Measurements from ENCODE around the gene DARS1. TPM values are rescaled to one million over a fixed set of nuclear protein-coding genes. Genes with fewer than 3 reads are reported as not detected.

Gene DARS1
- total RNA-seq, 1 experiment from 2014 or later: 63.0 TPM

DNA sequence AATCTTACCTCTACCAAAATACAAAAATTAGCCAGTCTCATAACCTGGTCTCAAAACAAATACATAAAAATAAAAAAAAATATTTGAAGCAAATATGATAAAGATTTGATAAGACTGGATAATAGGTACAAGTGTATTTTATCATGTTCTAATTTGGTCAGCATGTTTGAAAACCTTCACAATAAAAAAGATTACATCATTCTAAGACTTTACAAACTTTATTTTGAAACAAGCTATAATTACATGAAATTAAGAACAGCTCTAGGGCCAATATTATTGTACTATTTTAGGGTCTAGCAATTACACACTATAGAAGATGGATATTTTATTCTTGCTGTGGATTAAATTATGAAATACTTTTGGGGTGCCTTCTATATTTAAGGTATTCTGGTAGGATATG lies 79.7 kb downstream of the DARS1 start:
- CTCF ChIA-PET: no interaction called here
- no peak overlapping the region for H2AFZ ChIP-seq
- no peaks in the 10 kb centered on the region for H3K27me3 ChIP-seq (ENCODE audit: insufficient read depth, low read depth)
- no peak overlapping the region for H3K4me2 ChIP-seq
- intact Hi-C loops (cut with micrococcal nuclease; ENCODE audit: unreplicated experiment): loop anchor here (10.0 kb wide), 1 partner anchor 911 kb away; no protein-coding TSS in a partner anchor
- no TSS peak for BruUV-seq (replicated peaks)
- H3K79me2 ChIP-seq (ENCODE audit: low read depth): no peaks in the 10 kb centered on the region
- H3K36me3 ChIP-seq (ENCODE audit: low read depth): peaks cover 28% of the 10 kb centered on the region
- TF ChIP-seq, protein P1, sequence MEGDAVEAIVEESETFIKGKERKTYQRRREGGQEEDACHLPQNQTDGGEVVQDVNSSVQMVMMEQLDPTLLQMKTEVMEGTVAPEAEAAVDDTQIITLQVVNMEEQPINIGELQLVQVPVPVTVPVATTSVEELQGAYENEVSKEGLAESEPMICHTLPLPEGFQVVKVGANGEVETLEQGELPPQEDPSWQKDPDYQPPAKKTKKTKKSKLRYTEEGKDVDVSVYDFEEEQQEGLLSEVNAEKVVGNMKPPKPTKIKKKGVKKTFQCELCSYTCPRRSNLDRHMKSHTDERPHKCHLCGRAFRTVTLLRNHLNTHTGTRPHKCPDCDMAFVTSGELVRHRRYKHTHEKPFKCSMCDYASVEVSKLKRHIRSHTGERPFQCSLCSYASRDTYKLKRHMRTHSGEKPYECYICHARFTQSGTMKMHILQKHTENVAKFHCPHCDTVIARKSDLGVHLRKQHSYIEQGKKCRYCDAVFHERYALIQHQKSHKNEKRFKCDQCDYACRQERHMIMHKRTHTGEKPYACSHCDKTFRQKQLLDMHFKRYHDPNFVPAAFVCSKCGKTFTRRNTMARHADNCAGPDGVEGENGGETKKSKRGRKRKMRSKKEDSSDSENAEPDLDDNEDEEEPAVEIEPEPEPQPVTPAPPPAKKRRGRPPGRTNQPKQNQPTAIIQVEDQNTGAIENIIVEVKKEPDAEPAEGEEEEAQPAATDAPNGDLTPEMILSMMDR (conservative IDR thresholded peaks at IDR 0.05): no peak
- no peak for TF ChIP-seq EZH2 (IDR thresholded peaks at IDR 0.05; ENCODE audit: low read depth)
- no peaks in the 10 kb centered on the region for H3K4me1 ChIP-seq (replicated peaks; ENCODE audit: insufficient read depth)
- H3F3A ChIP-seq (ENCODE audit: insufficient read depth, low read depth): 0 out of 2 replicates have a peak, but pooled peaks cover 6% of the 10 kb centered on the region
- H3K4me3 ChIP-seq: no peak overlapping the region
- DNase-seq: no peak
- 0 out of 2 replicates have a peak, but pooled peaks cover 5% of the 10 kb centered on the region for H3K9me2 ChIP-seq (ENCODE audit: insufficient read depth)
- no peaks in the 10 kb centered on the region; the same call in 1 of the 2 replicates for H3K9me3 ChIP-seq (ENCODE audit: insufficient read depth, low read depth)
- POLR2A ChIA-PET (ENCODE audit: unreplicated experiment): interaction anchor here (0.7 kb wide), 1 partner anchor 209 kb away, joined by 5 read pairs; no protein-coding TSS in a partner anchor
- no peak overlapping the region for H3K27ac ChIP-seq
- no peaks in the 10 kb centered on the region for H4K20me1 ChIP-seq (ENCODE audit: insufficient read depth)

DNA sequence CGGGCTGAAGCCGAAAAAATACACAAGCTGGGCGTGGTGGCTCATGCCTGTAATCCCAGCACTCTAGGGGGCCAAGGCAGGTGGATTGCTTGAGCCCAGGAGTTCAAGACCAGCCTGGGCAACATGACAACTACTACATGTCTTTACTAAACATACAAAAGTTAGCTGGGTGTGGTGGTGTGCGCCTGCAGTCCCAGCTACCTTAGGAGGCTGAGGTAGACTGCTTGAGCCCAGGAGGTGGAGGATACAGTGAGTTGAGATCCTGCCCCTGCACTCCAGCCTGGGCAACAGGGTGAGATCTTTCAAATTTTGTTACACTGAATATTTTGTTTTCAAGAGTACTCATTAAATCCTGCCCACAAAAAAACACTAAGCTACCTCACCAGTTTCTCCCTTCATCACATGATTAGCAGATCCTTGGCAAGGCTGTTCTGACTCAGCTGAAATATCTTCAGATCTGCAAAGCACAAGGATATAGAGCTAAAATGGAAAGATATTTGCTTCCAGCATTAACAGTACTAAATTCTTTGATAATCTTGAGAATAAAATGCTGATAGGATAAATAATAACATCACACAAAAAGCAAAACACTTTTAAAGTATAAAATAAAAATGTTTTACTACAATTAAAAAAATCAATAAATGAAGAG lies 81.0 kb downstream of the DARS1 start:
- Histone ChIP-seq H3K27ac (peak overlapping the region; percentile 40), H3K27me3 (ENCODE audit: insufficient read depth, low read depth) (no peaks in the 10 kb centered on the region), H2AFZ (no peak overlapping the region), H4K20me1 (ENCODE audit: insufficient read depth) (no peaks in the 10 kb centered on the region), H3K79me2 (ENCODE audit: low read depth) (no peaks in the 10 kb centered on the region), H3K9me2 (ENCODE audit: insufficient read depth) (0 out of 2 replicates have a peak, but pooled peaks cover 5% of the 10 kb centered on the region), H3K9me3 (ENCODE audit: insufficient read depth, low read depth) (no peaks in the 10 kb centered on the region; the same call in 1 of the 2 replicates), H3K36me3 (ENCODE audit: low read depth) (peaks cover 16% of the 10 kb centered on the region), H3K4me1 (replicated peaks; ENCODE audit: insufficient read depth) (no peaks in the 10 kb centered on the region), H3K4me3 (no peak overlapping the region), H3F3A (ENCODE audit: insufficient read depth, low read depth) (0 out of 2 replicates have a peak, but pooled peaks cover 6% of the 10 kb centered on the region), H3K4me2 (no peak overlapping the region)
- CTCF ChIA-PET: interaction anchor here (0.6 to 0.8 kb wide), 3 partner anchors 9 to 915 kb away, joined by 3 to 6 read pairs (median 5); no protein-coding TSS in a partner anchor
- no TSS peak for BruUV-seq (replicated peaks)
- peak; percentile 3 to 50 for DNase-seq
- TF ChIP-seq, protein P1 (conservative IDR thresholded peaks at IDR 0.05): no peak
- TF ChIP-seq EZH2 (IDR thresholded peaks at IDR 0.05; ENCODE audit: low read depth): no peak
- intact Hi-C loops (cut with micrococcal nuclease; ENCODE audit: unreplicated experiment): loop anchor here (10.0 kb wide), 1 partner anchor 910 kb away; no protein-coding TSS in a partner anchor
- POLR2A ChIA-PET (ENCODE audit: unreplicated experiment): interaction anchor here (0.5 kb wide), 2 partner anchors 8 to 12 kb away, joined by 4 to 5 read pairs; no protein-coding TSS in a partner anchor

DNA sequence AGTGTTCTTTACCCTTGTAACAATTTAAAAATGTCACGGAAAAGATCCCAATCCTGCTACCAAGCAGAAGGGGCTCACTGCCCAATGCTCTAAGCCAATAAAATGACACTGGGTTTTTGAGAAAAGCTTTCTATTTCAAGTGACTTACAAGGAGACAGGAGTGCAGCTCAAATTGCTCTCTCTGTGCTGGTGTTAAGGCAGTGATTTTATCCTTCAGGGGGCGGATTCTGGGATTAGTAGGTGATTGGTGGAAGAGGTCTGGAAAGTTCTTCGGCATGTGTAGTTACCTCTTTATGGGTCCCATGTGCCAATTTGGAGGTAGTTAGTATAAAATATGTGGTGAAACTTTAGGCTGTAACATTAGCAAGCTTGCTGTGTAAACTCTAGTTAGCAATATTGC lies 81.8 kb downstream of the DARS1 start:
- Histone ChIP-seq H3F3A (ENCODE audit: insufficient read depth, low read depth) (0 out of 2 replicates have a peak, but pooled peaks cover 6% of the 10 kb centered on the region), H3K4me3 (no peak overlapping the region), H3K4me2 (no peak overlapping the region), H3K9me2 (ENCODE audit: insufficient read depth) (0 out of 2 replicates have a peak, but pooled peaks cover 5% of the 10 kb centered on the region), H3K27me3 (ENCODE audit: insufficient read depth, low read depth) (no peaks in the 10 kb centered on the region), H3K36me3 (ENCODE audit: low read depth) (peaks cover 12% of the 10 kb centered on the region; the same call in 1 of the 2 replicates), H3K4me1 (replicated peaks; ENCODE audit: insufficient read depth) (no peaks in the 10 kb centered on the region), H4K20me1 (ENCODE audit: insufficient read depth) (no peaks in the 10 kb centered on the region), H3K79me2 (ENCODE audit: low read depth) (no peaks in the 10 kb centered on the region), H3K9me3 (ENCODE audit: insufficient read depth, low read depth) (no peaks in the 10 kb centered on the region; the same call in 1 of the 2 replicates), H2AFZ (no peak overlapping the region), H3K27ac (peak overlapping the region; percentile 40; the same call in 1 of the 2 replicates)
- no TSS peak for BruUV-seq (replicated peaks)
- intact Hi-C loops (cut with micrococcal nuclease; ENCODE audit: unreplicated experiment): loop anchor here (10.0 kb wide), 1 partner anchor 909 kb away; no protein-coding TSS in a partner anchor
- ChIA-PET CTCF (interaction anchor here (0.6 kb wide), 1 partner anchor 833 kb away, joined by 3 read pairs; no protein-coding TSS in a partner anchor), POLR2A (ENCODE audit: unreplicated experiment) (interaction anchor here (0.5 kb wide), 1 partner anchor 11 kb away, joined by 4 read pairs; no protein-coding TSS in a partner anchor)
- TF ChIP-seq, protein P1 (conservative IDR thresholded peaks at IDR 0.05): no peak
- no peak for TF ChIP-seq EZH2 (IDR thresholded peaks at IDR 0.05; ENCODE audit: low read depth)
- DNase-seq: no peak

All from PC-9 (cell line).